IMR-90 (cell line): ENCODE measurements around the gene PARP11. TPM values are rescaled to one million over a fixed set of nuclear protein-coding genes. Genes with fewer than 3 reads are reported as not detected.

Experiments used
- ATAC-seq: fragments of 200-7000 bp; cut with Tn5 transposase; 2 replicates; pipeline ENCODE4 v1.9.1; 2020; ENCODE audit warnings: low read depth, mild to moderate bottlenecking, moderate library complexity
- BruUV-seq: library from RNA; stranded (reverse); fragments of 400-500 nt; replicated peaks from 2 replicates; lab custom pipeline; 2021; lab: Mats Ljungman, UMichigan
- CTCF ChIA-PET: fragments of 300-600 bp; formaldehyde crosslinking; extraction: SDS; loops from one replicate; lab custom pipeline; 2021; ENCODE audit warnings: antibody characterized with exemption; lab: Yijun Ruan, JAX
- POLR2A ChIA-PET: fragments of 300-600 bp; sonication (Branson Sonifier 250); formaldehyde crosslinking; loops from one replicate; lab custom pipeline; 2022; ENCODE audit warnings: antibody characterized with exemption; ENCODE audit not compliant: unreplicated experiment; lab: Charles Lee
- DNase-seq: peaks from one replicate; pipeline ENCODE4 v3.0.0; 2013
- H2AFZ ChIP-seq: replicated peaks from 2 replicates; pipeline ENCODE3; 2013; ENCODE audit warnings: low read length, mild to moderate bottlenecking; ENCODE audit not compliant: poor library complexity
- H2AK5ac ChIP-seq: 2 replicates; pipeline ENCODE4 v1.6.1; 2013; ENCODE audit warnings: low read depth, low read length, inconsistent platforms
- H2AK9ac ChIP-seq: replicated peaks from 2 replicates; pipeline ENCODE3; 2013; ENCODE audit warnings: mild to moderate bottlenecking, low read depth, low read length, moderate library complexity; ENCODE audit not compliant: poor library complexity
- H2BK120ac ChIP-seq: 2 replicates; pipeline ENCODE4 v1.6.1; 2013; ENCODE audit warnings: low read depth, low read length, inconsistent platforms
- H2BK15ac ChIP-seq: 3 replicates; pipeline ENCODE4 v1.6.1; 2013; ENCODE audit warnings: low read depth, low read length, inconsistent platforms
- H2BK20ac ChIP-seq: 2 replicates; pipeline ENCODE4 v1.6.1; 2013; ENCODE audit warnings: low read depth, mild to moderate bottlenecking, inconsistent platforms, low read length, moderate library complexity
- H2BK5ac ChIP-seq: 2 replicates; pipeline ENCODE4 v1.6.1; 2013; ENCODE audit warnings: mild to moderate bottlenecking, low read depth, low read length, inconsistent platforms; ENCODE audit not compliant: poor library complexity, severe bottlenecking
- H3K14ac ChIP-seq: replicated peaks from 2 replicates; pipeline ENCODE4 v1.6.1; 2013; ENCODE audit warnings: low read depth, low read length, inconsistent platforms
- H3K18ac ChIP-seq: 2 replicates; pipeline ENCODE4 v1.6.1; 2013; ENCODE audit warnings: low read depth, low read length, control low read depth
- H3K23ac ChIP-seq: 2 replicates; pipeline ENCODE4 v1.6.1; 2013; ENCODE audit warnings: low read depth, low read length, inconsistent platforms
- H3K27ac ChIP-seq: 2 replicates; pipeline ENCODE4 v1.5.1; 2013; ENCODE audit warnings: mild to moderate bottlenecking, control low read depth, low read length; ENCODE audit not compliant: insufficient read depth
- H3K27me3 ChIP-seq: 2 replicates; pipeline ENCODE4 v1.6.1; 2013; ENCODE audit warnings: low read length; ENCODE audit not compliant: control insufficient read depth, insufficient read depth
- H3K36me3 ChIP-seq: 2 replicates; pipeline ENCODE4 v1.6.1; 2013; ENCODE audit warnings: low read length, mixed read lengths; ENCODE audit not compliant: control insufficient read depth, insufficient read depth
- H3K4ac ChIP-seq: 2 replicates; pipeline ENCODE4 v1.6.1; 2013; ENCODE audit warnings: low read depth, low read length, inconsistent platforms
- H3K4me1 ChIP-seq: 2 replicates; pipeline ENCODE4 v1.6.1; 2013; ENCODE audit warnings: low read length, mixed read lengths; ENCODE audit not compliant: control insufficient read depth, insufficient read depth
- H3K4me2 ChIP-seq: 2 replicates; pipeline ENCODE4 v1.6.1; 2013; ENCODE audit warnings: low read depth, mild to moderate bottlenecking, control low read depth, low read length, moderate library complexity
- H3K4me3 ChIP-seq: 2 replicates; pipeline ENCODE4 v1.5.1; 2013; ENCODE audit warnings: low read depth, mild to moderate bottlenecking, control low read depth, low read length, moderate library complexity; ENCODE audit not compliant: insufficient read depth
- H3K56ac ChIP-seq: 2 replicates; pipeline ENCODE4 v1.6.1; 2013; ENCODE audit warnings: low read length, inconsistent platforms; ENCODE audit not compliant: insufficient read depth; ENCODE audit errors: extremely low read depth
- H3K79me1 ChIP-seq, 2 experiments: 2 replicates each; pipeline ENCODE4 v1.6.1; 2013; ENCODE audit warnings: low read length in 2 of 2, inconsistent platforms in 1 of 2, low read depth in 1 of 2
- H3K9ac ChIP-seq: 2 replicates; pipeline ENCODE4 v1.6.1; 2013; ENCODE audit warnings: low read depth, low read length, control low read depth
- H3K9me1 ChIP-seq: 2 replicates; pipeline ENCODE4 v1.6.1; 2013; ENCODE audit warnings: low read length, inconsistent platforms; ENCODE audit not compliant: insufficient read depth
- H3K9me3 ChIP-seq: 2 replicates; pipeline ENCODE4 v1.6.1; 2013; ENCODE audit warnings: low read length; ENCODE audit not compliant: control insufficient read depth, insufficient read depth
- H4K20me1 ChIP-seq: 2 replicates; pipeline ENCODE4 v1.6.1; 2013; ENCODE audit warnings: low read length, inconsistent platforms; ENCODE audit not compliant: insufficient read depth
- H4K5ac ChIP-seq: 2 replicates; pipeline ENCODE4 v1.6.1; 2013; ENCODE audit warnings: mild to moderate bottlenecking, low read depth, low read length, control low read depth
- H4K8ac ChIP-seq, 2 experiments: 2 replicates each; pipeline ENCODE4 v1.6.1; 2013; ENCODE audit warnings: low read depth in 2 of 2, low read length in 2 of 2, control low read depth in 1 of 2, inconsistent platforms in 1 of 2
- H4K91ac ChIP-seq: 2 replicates; pipeline ENCODE4 v1.6.1; 2013; ENCODE audit warnings: low read depth, low read length, inconsistent platforms; ENCODE audit not compliant: insufficient read depth
- CHD1 ChIP-seq: IDR thresholded peaks from 2 replicates; pipeline ENCODE4 v1.6.1; 2012; ENCODE audit warnings: low read depth, low read length, improper control_type of control experiment
- MAFK ChIP-seq: IDR thresholded peaks from 2 replicates; pipeline ENCODE4 v1.6.1; 2012; ENCODE audit warnings: low read depth, low read length, improper control_type of control experiment
- MAZ ChIP-seq: IDR thresholded peaks from 2 replicates; pipeline ENCODE4 v1.6.1; 2012; ENCODE audit warnings: low read depth, mild to moderate bottlenecking, low read length, improper control_type of control experiment, moderate library complexity, borderline replicate concordance
- POLR2A ChIP-seq: IDR thresholded peaks from 2 replicates; pipeline ENCODE4 v1.6.1; 2012; ENCODE audit warnings: mild to moderate bottlenecking, low read depth, low read length
- RAD21 ChIP-seq: IDR thresholded peaks from 2 replicates; pipeline ENCODE4 v1.6.1; 2012; ENCODE audit warnings: low read length, improper control_type of control experiment
- SMC3 ChIP-seq: fragments of 150-350 bp; IDR thresholded peaks from 2 replicates; pipeline ENCODE4 v1.6.1; 2016; ENCODE audit warnings: low read depth, mild to moderate bottlenecking, antibody characterized with exemption, low read length, moderate library complexity
- WGBS, 2 experiments: methylation state at CpG; one replicate each; pipeline versions ENCODE4 v1.1.5 to v1.1.7; 2013; ENCODE audit warnings: missing lambda C conversion rate in 2 of 2; ENCODE audit not compliant: insufficient read length in 1 of 2; ENCODE audit errors: extremely low coverage in 2 of 2; 5-methylcytosine and 5-hydroxymethylcytosine counted together
- dilution Hi-C: fragments of 300-500 bp; cut with HindIII; formaldehyde crosslinking; loops from one replicate; pipeline ENCODE4 v1.14.3; 2018; ENCODE audit warnings: low sequenced_read_pairs; ENCODE audit not compliant: unreplicated experiment
- in situ Hi-C: fragments of 300-500 bp; cut with MboI; formaldehyde crosslinking; loops from 3 replicates; pipeline ENCODE4 v1.14.3; 2019; ENCODE audit warnings: low sequenced_read_pairs, inconsistent platforms, mixed read lengths
- intact Hi-C: fragments of 100-400 bp; cut with micrococcal nuclease; formaldehyde crosslinking; loops from 2 replicates; pipeline ENCODE4 v1.10.0; 2022
- polyA plus RNA-seq, 3 experiments: library from polyadenylated mRNA; depleted of rRNA; stranded (reverse); fragments of >200 nt; gene quantifications; 2 replicates each; pipeline ENCODE4 v1.2.3, GENCODE V29; 2012; ENCODE audit warnings: low replicate concordance in 1 of 3
- total RNA-seq: library from RNA; depleted of rRNA; stranded (reverse); fragments of >200 nt; gene quantifications from 2 replicates; pipeline ENCODE4 v1.2.3, GENCODE V29; 2012

PARP11 gene
- total and polyA plus RNA-seq, 2 of the 4 experiments (the other 2 are of a cell fraction): 1.8 to 3.0 TPM

DNA sequence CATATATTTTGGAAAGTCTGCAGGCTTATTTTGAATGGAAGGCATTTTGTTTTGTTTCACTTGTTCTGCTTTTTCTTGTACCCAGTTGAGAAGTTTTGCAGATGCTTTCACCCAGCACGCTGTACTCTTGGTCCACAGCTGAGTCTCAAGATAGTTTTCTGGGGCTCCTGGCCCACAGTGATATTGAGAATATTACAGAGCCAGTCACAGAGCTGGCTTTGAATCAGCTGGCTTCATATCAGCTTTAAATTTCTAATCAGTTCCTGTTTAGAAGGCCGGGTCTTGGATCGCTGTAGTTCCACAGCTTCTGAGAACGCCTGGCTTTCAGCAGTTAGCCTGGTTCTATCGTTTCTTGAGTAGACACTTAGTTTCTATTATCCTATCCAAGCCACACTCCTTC is 32.5 kb upstream of the PARP11 start:
- H2AFZ ChIP-seq: no peak overlapping the region

More for the DNA sequence above, 32.5 kb upstream of the PARP11 start:
- no peak overlapping the region for H2BK15ac ChIP-seq
- no peak overlapping the region for H4K8ac ChIP-seq
- no peaks in the 10 kb centered on the region for H3K27me3 ChIP-seq
- no peaks in the 10 kb centered on the region for H3K9me3 ChIP-seq
- no peaks in the 10 kb centered on the region for H3K9me1 ChIP-seq
- no peak overlapping the region for H2AK9ac ChIP-seq
- TF ChIP-seq MAFK (no peak), MAZ (no peak), SMC3 (no peak), CHD1 (no peak), POLR2A (no peak), RAD21 (no peak)
- no peak overlapping the region for H2BK120ac ChIP-seq
- in situ Hi-C loops (no loop called here), dilution Hi-C loops (no loop called here), intact Hi-C loops (no loop called here)
- DNase-seq: no peak
- no TSS peak for BruUV-seq
- no peak overlapping the region for H2BK5ac ChIP-seq
- H4K5ac ChIP-seq: no peak overlapping the region
- H2BK20ac ChIP-seq: no peak overlapping the region
- POLR2A ChIA-PET: no interaction called here
- H3K14ac ChIP-seq: no peak overlapping the region
- no CpG with 5 or more reads among the region's 5 CpGs for WGBS, 2 experiments
- H3K56ac ChIP-seq: no peak overlapping the region
- H3K4ac ChIP-seq: no peak overlapping the region
- no peaks in the 10 kb centered on the region for H3K4me1 ChIP-seq
- H3K79me1 ChIP-seq: no peaks in the 10 kb centered on the region
- no peak overlapping the region for H3K23ac ChIP-seq
- H3K4me2 ChIP-seq: no peak overlapping the region
- H4K20me1 ChIP-seq: no peaks in the 10 kb centered on the region
- H3K27ac ChIP-seq: no peak overlapping the region
- H4K91ac ChIP-seq: no peak overlapping the region
- CTCF ChIA-PET: no interaction called here
- no peak overlapping the region for H3K4me3 ChIP-seq
- no peak overlapping the region for H3K18ac ChIP-seq
- H3K9ac ChIP-seq: no peak overlapping the region
- no peaks in the 10 kb centered on the region for H3K36me3 ChIP-seq
- no peak overlapping the region for H2AK5ac ChIP-seq
- no peak for ATAC-seq
